GM06990 (cell line): ENCODE data around the gene CCDC195.

Experiments used
- DNase-seq: peaks from one replicate; pipeline ENCODE4 v3.0.0-alpha.2; 2011; ENCODE audit not compliant: insufficient read length; ENCODE audit errors: extremely low read depth
- H3K27me3 ChIP-seq: replicated peaks from 2 replicates; pipeline ENCODE4 v1.6.0; 2011; ENCODE audit warnings: low read length; ENCODE audit not compliant: control insufficient read depth, insufficient read depth
- H3K36me3 ChIP-seq: 2 replicates; pipeline ENCODE4 v1.5.1; 2011; ENCODE audit warnings: low read length; ENCODE audit not compliant: control insufficient read depth, insufficient read depth
- H3K4me3 ChIP-seq: replicated peaks from 2 replicates; pipeline ENCODE4 v1.5.1; 2011; ENCODE audit warnings: low read depth, mild to moderate bottlenecking, control low read depth, low read length
- TF ChIP-seq, protein P1 (sequence below): IDR thresholded peaks from 2 replicates; pipeline ENCODE4 v1.5.1; 2011; ENCODE audit warnings: low read length, control low read depth, mild to moderate bottlenecking, inconsistent platforms; ENCODE audit not compliant: insufficient read depth, poor library complexity, severe bottlenecking

Gene CCDC195

GRCh38 chr2:224689539-224689938, 26.6 kb downstream of the CCDC195 start:
- DNase-seq: no peak
- TF ChIP-seq, protein P1, sequence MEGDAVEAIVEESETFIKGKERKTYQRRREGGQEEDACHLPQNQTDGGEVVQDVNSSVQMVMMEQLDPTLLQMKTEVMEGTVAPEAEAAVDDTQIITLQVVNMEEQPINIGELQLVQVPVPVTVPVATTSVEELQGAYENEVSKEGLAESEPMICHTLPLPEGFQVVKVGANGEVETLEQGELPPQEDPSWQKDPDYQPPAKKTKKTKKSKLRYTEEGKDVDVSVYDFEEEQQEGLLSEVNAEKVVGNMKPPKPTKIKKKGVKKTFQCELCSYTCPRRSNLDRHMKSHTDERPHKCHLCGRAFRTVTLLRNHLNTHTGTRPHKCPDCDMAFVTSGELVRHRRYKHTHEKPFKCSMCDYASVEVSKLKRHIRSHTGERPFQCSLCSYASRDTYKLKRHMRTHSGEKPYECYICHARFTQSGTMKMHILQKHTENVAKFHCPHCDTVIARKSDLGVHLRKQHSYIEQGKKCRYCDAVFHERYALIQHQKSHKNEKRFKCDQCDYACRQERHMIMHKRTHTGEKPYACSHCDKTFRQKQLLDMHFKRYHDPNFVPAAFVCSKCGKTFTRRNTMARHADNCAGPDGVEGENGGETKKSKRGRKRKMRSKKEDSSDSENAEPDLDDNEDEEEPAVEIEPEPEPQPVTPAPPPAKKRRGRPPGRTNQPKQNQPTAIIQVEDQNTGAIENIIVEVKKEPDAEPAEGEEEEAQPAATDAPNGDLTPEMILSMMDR: no peak
- H3K4me3 ChIP-seq: no peak overlapping the region
- H3K27me3 ChIP-seq: no peaks in the 10 kb centered on the region
- no peaks in the 10 kb centered on the region for H3K36me3 ChIP-seq

GRCh38 chr2:224688997-224689396, 27.2 kb downstream of the CCDC195 start:
- Histone ChIP-seq H3K4me3 (no peak overlapping the region), H3K27me3 (no peaks in the 10 kb centered on the region), H3K36me3 (no peaks in the 10 kb centered on the region)
- no peak for DNase-seq
- TF ChIP-seq, protein P1: no peak

DNA sequence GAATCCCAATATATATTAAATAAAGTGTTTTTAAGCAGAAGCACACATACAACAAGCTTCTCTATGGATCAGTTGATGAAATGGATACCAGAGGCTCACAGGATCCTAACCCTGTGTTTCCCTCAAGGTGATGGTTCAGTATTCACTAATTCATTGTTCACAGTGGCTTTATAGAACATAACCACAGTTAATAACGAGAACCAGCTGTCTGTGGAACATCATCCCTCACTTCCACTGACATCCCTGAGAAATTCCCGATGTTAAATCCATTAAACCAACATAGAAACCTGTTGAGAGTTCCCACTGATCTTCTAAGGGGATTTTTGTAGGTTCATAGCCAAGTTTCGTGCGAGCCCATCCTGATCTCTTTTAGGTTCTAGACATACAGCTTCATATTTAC, 29.0 kb downstream of the CCDC195 start:
- Histone ChIP-seq H3K36me3 (no peaks in the 10 kb centered on the region), H3K4me3 (no peak overlapping the region), H3K27me3 (no peaks in the 10 kb centered on the region)
- DNase-seq: no peak
- TF ChIP-seq, protein P1: no peak

DNA sequence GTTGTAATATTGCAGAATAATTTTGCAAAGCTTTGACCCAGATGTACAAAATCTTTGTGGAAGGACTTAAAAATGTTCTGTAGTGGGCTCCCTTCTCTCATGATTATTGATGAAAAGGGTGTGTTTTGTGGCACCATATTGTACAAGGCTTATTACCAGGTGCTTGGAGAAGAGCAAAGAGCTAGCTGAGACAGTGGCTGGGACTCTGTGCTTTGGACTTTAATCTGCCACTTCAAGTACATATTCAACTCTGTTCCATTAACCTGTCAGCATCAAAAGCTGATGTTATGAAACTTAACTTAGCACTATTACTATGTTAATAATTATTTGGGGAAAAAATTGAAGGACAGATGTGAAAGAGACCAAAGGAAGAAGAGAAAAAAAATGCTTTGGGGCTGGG, 31.0 kb downstream of the CCDC195 start:
- H3K36me3 ChIP-seq: no peaks in the 10 kb centered on the region
- H3K4me3 ChIP-seq: no peak overlapping the region
- no peaks in the 10 kb centered on the region for H3K27me3 ChIP-seq
- TF ChIP-seq, protein P1: no peak
- DNase-seq: no peak

DNA sequence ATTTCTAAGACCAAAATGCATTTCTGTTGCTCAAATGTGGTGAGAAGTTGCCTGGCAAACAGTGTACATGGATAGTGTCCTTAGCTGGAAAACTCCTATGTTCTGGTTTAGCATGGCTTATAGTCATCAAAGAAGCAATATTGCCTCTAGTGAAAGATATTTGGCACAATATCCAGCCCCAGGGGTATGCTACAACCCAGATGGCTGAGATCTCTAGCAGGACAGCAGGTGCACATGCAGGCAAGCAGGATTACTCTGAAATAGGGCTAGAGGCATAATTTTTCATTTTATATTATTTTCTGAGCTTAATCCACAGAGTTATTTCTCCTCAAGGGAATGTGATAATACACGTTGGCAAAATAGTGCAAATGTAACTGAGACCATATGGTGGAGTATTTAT, 34.0 kb downstream of the CCDC195 start:
- no peak for DNase-seq
- Histone ChIP-seq H3K36me3 (no peaks in the 10 kb centered on the region), H3K4me3 (no peak overlapping the region), H3K27me3 (no peaks in the 10 kb centered on the region)
- TF ChIP-seq, protein P1: no peak

DNA sequence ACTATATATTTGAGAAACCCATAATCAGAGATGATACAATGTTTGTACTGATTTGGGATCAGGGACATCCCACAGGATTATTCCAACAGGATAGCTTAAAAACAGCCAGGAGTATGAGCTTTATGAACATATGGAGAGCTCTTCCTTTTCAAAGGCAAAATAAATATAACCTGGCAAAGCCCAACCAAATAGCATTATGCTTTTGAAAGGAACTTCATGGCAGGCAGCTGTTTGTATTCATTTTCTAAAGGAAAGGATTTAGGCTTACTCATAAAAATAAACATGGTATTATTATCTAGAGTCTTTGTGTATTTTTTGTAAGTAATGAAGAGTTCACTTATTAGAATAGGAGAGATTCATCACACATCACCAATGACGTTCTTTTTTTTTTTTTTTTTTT, 44.4 kb downstream of the CCDC195 start:
- Histone ChIP-seq H3K27me3 (no peaks in the 10 kb centered on the region), H3K36me3 (no peaks in the 10 kb centered on the region), H3K4me3 (no peak overlapping the region)
- no peak for DNase-seq
- TF ChIP-seq, protein P1: no peak
